ENCODE results near the gene HOXC9.

Gene HOXC9

DNA sequence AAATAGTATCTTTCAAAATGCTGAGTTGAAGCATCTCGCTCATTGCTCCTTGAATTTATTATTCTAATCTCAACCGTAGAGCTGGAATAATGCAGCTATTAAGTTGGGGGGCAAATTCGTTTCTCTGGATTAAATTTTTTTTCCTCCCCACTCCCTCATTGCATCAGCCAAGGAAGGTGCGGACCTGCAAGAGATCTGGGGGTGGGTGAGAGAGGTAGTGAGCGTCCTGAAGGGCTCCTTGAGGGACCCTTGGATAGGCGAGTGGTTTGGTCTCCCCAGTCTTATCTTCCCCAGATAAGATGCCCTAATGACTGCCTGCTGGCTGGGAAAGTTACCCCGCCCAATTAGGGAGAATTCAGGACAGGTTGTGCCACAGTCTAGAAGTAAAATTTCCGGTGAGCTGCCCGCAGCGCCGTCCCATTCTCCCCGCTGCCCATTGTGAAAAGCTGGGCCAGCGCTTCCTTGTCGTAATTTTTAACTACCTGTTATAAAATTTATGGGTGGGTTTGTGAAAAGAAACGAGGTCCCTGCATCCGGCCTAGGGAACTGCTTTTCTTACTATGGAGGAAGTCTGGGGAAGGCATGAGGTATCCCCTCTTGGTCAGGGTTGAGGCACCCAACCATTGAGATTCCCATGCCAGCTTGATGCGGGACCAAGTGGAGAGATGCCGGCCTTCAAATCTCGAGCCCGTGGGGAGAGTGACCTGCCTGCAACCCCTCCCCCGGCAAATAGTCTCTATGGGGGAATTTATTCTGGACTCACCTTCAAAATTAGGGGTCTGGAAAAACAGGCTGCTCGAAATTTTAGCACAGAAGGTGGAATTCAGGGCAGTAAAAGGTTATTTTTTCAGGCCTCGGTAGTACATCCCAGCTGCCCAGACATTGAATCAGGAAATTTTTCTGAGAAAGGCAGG is 15.3 kb downstream of the HOXC9 start:
- DNase-seq (ENCODE audit: low read depth) = no peak

DNA sequence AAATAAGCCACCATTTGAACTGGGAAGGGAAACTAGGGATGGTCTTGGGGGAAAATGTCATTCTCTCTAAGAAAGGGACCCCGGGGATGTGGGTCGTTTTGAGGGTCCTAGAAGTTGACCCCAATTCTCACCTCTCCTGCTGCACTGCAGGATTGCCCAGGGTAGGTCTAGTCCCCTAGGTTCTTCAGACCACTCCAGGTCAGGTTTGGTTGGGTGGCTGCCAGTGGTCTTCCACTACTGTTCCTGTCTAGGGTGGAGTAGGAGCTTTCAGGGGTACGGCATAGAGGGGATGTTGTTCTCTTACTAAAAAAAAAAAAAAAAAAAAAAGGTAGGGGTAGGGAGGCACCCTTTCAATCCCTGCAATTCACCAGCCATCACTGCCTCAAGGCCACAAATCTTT is 16.1 kb downstream of the HOXC9 start:
- no peak for DNase-seq (ENCODE audit: low read depth)

DNA sequence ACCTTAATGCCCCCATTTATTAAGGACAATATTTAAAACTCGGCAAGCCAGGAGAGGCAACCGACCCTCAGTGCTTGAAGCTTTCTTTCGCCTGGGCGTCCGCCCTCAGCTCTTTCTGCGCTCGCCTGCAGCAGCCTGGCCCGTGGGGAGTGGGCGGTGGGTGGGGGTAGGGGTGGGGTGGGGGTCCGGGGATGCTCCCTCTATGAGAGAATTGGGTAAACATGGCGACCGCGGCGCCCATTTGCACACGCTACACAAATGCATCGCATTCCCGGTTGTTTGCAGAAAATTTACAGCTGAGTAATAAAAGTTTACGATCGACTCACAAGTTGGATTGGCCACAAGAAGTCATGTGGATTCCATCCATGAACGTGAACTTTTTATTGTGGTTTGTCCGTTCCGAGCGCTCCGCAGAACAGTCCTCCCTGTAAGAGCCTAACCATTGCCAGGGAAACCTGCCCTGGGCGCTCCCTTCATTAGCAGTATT is 16.6 kb downstream of the HOXC9 start:
- DNase-seq (ENCODE audit: low read depth) = no peak

DNA sequence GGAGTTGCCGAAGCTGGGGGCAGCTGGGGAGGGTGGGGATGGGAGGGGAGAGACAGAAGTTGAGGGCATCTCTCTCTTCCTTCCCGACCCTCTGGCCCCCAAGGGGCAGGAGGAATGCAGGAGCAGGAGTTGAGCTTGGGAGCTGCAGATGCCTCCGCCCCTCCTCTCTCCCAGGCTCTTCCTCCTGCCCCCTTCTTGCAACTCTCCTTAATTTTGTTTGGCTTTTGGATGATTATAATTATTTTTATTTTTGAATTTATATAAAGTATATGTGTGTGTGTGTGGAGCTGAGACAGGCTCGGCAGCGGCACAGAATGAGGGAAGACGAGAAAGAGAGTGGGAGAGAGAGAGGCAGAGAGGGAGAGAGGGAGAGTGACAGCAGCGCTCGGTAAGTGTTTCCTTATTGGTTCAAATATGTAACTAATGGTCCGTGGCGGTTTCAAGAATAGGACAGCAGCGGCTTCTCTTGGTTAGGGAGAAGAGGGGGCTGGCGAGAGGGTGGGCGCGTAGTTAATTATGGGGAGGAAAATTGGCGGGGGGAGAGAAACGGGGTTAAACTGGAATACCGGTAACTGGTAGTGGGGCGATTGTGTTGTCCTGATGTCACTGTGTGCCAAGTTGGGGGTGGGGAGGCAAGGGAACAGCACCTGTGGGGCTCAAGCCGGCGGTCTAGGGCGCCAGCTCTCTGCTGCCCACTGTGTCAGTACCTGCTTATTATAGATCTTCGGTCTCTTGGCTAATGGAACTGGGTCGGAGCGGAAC is 17.2 kb downstream of the HOXC9 start:
- no peak for DNase-seq (ENCODE audit: low read depth)

DNA sequence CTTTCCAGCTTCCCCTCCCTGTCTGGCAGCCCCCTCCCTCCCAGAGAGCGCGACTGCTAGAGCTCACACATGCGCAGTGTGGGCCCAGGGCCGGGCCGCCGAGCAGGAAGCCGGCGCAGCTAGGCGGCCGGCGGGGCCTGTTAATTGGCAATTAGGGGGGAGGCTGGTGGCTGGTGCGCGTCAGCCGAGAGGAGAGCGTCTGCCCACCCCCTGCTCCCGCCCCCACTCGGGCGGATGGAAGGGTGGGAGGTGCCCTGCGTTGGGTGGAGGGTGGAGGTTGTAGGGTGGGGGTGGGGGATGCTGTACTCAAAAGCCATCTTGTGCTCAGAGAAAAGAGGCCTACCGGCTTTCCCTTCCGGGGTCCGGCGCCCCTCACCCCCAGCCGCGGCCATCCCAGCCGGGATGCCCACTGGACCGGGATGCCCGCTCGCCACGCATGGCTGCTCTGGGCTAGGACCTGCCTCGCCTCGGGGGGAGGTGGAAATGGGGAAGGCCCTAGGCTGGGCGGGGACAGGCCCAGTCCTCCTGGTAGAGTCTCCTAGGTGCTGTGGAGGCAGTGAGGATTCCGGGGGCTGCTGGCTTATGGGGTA is 18.0 kb downstream of the HOXC9 start:
- DNase-seq (ENCODE audit: low read depth) = peak; percentile 56

DNA sequence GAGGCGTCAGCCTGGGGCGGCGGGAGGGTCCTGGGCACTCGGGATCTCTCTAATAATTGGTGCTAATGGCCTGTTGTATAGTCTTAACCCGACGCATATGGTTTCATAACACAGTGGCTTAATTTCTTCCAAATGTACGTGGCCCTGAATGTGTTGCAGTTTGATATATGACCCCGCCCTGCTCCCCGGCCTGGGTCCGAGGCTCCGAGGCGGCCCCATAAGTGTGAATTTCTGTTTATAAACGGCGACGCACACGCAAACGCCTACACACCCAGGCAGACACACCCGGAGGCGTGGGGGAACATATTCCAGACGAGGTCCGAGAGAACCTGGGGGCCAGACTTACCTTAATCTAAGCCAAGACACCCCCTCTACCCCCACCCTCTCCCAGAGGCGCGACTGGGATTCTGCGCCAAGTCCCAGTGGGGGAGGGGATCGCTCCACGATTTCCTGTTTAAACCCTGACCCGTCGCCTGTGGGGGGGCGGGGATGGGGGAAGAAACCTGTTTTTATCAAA is 18.6 kb downstream of the HOXC9 start:
- no peak for DNase-seq (ENCODE audit: low read depth)

DNA sequence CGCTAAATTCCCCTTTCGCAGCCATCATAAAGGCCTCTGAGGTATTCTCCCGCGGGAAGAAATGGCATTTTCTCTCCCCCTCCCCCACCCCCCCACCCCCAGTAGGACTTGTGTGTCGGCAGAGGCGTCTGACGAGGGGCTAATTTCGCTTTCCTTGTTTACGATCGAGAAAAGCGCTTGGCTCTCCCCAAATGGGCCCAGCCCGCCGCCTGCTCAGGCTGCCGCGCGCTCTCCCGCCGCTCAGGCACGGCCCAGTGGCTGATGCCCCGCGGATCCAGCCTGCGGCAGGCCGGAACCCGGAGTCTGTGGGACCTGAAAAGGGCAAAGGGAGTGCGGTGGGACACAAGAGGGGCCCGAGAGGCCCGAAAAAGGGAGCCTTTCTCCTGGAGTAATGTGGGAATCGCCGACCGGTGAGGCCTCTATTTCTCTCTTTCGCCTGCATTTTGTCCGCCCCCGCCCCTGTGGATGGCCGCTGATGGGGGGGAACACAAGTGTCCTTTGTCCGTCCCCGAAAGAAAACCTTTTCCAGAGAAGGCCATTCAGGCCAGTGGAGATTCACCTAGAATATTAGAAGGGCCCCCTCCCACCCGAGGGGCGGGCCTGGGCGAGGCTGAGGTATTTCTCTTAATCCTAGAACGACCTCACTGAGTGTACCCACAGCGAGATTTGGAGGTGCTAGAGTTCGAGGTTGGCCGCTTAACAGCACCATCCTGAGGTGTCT is 19.3 kb downstream of the HOXC9 start:
- DNase-seq (ENCODE audit: low read depth) = no peak

DNA sequence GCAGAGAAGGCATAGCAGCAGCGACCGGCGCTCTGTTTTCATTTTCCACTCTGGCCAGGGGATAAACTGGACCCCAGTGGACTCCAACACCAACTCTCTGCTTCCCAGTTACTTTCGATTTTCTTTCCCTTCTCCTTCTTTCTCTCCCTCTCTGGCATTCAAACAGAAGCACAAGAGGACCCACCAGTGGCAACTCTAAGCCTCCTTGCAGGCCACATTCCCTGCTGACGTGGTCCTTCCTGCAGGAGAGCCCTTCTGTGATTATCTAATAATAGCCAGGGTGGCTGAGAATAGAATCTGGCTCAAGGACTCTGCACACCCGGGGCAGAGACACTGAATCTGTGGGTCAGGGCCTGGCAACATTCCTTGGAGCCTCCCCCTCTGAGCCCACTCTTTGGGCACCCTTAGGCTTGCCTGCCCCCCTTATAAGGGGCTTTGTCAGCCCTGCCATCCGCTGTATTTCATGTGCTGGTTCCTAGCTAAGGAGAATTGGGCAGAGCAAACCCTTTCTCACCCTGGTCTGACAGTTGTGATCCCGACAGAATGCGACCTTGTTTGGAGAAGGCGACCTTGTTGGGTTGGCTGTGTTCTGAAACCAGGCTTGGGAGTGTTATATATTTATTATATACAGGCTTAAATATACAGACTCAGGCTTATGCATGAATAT is 20.1 kb downstream of the HOXC9 start:
- DNase-seq (ENCODE audit: low read depth) = no peak

DNA sequence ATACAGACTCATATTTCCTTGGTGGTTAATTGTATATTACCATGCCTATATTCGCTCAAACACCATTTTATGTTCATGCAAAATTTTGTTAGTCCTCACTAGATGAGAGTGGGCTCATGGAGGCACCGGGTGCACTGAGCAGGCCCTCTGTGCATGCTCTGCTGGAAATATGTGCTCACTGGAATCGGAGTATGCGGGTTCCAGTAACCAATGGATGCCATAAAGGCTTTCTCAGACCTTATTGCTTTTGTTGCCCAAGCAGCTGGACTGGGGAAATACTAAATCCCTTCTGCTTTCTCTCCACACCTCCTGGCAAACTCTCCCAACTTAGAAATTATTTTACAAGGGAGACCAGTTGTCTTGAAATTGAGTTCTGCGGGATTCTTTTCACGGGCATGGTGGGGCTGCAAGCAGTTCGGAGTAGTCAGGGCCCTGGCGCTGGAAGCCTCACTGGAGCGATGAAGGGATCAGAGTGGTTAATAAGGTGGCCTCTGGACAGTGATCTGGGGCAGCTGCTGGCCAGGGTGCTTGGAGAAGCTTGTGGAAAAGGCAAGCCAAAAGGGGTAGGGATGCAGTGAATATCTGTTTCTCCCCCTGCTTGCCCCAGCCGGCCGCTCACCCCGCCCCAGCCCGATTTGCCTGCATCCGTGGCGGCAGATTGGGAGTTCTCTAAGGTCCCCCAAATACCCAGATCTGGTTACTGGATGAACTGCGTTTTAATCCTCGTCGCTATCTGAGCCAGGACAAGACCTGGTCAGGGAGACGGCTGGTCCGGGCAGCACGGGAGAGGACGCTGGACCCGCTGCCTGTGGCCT is 20.8 kb downstream of the HOXC9 start:
- no peak for DNase-seq (ENCODE audit: low read depth)

DNA sequence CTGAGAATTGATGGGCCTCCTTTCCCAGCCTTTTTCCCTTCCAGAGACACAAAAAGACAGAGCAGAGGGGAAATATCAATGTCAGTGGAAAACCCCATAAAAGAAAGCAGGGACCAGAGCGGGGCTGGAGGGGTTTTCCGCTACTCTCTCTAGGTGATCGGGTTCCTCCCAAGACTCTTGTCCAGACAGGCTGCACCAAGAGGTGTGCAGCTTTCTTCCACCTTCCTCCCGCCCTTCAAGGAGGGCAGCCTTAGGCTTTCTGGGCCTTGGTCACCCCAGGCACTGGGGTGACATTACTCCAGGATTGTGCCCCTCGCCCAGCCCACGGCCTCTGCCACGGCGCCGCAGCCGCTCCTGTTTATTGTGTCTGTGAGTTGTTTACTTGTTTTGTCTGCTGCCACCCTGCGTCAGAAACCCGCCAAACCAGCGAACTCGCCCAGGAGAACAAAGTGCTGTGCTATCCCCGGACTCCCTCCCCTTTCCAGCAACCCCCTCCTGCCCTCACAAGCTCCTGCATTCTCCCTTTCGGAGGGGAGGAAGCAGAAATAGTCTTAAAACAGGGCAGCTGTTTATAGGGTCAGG is 21.6 kb downstream of the HOXC9 start:
- no peak for DNase-seq (ENCODE audit: low read depth)

DNA sequence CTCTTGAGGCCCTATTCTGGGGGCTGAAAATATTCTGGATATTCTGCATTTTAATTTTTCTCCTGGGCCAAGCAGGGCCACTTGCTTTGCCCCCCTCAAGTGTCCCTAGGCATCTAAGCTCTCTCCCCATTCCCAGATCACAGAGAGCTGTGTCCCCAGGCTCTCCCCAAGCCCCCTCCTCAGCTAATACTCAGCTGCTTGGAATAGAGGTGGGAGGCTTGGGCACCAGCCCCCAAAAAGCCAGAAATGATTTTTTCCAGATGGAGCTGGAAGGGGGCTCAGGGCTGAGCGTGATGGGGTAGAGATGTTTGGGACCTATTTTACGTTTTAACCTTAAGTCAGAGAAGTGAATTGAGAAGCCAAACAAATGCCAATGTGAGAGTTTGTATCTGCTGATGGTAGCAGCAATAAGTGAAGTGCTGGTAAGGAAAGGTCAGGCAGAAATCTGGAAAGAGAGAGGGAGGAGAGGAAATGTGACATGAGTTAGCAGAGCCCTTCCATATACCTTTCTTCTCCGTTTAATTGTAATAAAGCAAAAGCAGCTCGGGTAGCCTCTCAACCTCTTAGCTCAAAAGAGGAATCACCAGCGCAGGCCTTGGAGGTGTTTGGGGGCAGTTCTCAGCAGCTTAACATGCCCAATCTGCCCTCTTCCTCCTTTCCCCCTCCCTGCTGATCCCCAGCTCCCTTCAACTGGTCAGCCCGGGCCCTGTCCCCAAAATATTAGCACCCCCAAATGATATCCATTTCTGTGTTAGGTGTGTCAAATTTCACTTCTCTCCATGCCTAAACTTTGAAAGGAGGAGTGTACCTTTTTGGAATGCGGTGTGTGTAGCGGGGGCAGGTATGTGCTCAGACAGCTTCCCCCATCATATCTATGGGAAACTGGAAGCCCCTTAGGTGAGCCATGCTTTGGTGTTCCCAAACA is 23.3 kb downstream of the HOXC9 start:
- no peak for DNase-seq (ENCODE audit: low read depth)

DNA sequence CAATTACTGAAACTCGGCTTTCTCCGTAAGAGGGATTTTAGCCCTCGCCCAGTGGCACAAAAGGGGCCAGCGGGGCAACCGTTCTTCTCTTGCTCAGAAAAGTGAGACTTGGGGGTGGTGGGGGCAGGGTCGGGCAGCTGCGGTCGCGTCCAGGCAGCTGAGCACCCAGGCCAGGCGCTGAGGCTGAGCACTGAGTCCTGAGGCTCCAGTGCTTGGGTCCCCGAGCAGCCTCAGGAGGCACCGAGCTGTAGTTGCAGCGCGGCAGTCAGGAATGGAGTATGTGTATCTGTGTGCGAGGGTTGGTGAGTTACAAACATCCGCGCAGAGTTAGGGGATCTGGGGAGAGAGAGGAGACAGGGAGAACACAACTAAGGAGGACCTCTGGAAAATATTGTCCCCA is 24.2 kb downstream of the HOXC9 start:
- no peak for DNase-seq (ENCODE audit: low read depth)

DNA sequence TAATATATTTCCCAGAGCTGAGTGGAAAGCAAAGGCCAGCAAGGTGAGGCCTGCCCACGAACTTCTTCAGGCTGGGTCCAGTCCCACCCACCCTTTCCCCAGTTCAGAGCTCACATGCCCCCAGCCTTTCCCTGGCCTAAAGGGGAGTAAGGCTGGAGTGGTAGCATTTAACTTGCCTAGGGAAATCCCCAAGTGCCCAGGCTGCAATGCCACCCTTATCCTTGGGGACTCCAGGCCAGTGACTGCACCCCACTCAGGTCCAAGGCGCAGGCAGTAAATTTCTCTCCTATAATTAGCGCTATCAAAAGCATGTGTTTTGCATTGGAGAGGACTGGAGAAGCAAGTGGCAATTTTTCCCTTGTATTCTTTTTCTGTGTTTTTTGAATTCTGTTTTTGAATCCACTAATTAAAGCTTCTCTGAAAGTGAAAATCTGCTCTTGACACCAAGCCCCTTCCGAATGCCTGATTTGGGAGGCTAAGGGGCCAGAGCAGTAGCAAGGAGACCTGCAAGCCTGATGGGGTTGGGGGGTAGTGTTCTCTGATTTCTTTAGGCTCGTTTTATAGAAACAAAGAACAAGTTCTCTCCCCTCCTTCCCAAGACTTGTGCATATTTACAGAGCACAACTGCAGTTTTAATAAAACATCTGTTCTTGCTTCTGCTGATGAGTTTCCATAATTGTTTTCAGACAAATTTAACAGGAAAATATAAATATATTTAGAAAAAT is 24.8 kb downstream of the HOXC9 start:
- no peak for DNase-seq (ENCODE audit: low read depth)

DNA sequence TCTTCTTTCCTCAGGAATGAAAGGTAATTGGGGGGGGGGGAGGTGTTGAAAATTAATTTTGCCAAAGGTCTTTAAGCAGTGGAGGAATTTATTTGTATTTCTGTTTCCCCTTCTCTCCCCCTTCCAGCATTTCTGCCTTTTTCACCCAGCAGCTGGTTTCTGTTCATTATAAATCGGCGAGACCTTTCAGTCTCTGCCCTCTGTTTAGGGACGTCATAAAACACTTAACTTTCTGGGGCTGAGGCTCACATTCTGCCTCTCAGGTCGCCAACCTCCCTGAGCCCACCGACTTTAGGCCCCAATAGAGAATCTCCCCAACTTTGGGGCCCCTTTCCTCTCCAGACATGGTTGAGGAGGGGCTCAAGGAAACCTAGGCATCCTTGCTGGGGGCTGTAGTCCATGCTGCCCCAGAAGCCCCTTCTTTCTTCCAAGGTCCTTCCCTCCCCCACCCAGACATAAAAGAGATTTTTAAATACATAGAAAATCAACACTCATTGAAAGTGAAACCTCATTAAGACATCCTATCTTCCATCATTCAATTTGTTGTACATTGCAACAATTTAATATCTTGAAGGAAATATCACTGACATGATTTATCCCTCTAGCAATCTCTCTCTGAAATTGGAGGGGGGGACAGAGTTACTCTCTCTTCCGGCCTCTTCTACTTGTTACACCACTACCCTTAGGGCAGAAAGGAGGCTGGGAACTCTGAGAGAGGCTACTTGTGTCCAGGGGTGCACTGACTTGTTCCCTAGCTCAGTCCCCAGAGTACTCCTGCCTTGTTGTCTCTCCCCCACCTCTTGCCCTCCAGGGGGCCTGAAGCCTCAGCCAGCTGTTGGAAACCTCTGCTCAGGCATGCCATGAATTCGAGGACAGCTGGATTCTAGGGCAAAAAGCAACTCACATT is 25.8 kb downstream of the HOXC9 start:
- DNase-seq (ENCODE audit: low read depth) = no peak

DNA sequence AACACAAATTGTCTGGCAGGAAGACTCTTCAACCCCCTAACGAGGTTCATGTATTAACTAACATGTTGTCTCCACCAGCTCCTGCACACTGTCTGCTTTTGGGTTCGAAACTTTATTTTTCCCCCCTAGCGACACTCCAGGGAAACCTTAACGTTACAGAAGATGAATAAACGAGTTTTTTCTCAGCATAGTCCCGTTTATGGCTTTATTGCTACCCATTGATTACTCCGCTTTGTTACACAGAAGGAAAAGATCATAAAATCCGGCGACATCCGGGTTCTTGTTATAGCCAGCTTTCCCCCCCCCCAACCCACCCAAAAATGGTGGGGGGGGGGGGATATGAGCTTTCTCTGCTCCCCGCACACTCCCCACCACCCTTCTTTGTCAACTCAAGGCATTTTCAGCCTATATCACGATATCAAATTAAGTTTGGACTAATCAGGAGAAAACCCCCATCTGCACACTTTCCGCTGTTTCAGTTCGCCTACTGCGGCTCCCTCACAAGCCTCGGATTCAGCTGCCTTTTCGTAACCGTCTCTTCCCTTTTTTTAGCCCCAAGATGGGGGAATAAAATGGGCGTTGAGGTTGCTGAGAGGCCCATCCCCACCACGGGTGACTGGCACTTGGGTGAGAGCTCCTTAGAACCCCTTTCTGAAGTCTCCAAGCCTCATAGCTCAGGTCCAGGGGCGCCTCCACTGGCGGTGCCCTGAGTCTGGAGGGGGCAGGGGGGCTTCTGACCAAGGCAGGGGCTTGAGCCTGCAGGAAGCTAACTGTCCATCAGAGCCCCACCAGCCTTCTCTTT is 26.9 kb downstream of the HOXC9 start:
- no peak for DNase-seq (ENCODE audit: low read depth)

DNA sequence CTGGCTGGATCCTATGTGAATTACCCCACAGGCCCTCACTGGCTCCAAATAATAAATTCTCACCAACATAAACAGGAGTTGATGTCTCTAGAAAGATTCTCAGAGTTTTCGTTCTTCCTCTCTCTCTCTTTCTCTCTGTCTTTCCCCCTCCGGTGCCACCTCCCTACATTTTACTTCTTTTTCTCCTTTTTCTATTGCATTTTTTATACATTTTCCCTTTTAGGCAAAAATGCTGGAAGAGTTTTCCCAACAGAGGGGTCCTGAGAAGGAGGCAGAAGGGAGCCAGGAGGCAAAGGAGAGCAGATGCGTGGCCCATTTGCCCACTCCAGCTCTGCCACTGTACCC is 27.5 kb downstream of the HOXC9 start:
- DNase-seq (ENCODE audit: low read depth) = no peak

All from activated gamma-delta T cell treated with anti-CD3 and anti-CD28 coated beads, Interleukin-2, amount 50 U/mL, for 16 hours (primary cell).